Activated naive CD4-positive, alpha-beta T cell (primary cell): ENCODE data around the gene ATG4B.

Experiments used
- DNase-seq, 4 experiments: peaks; one replicate each; lab custom pipeline; 2025; lab: John Stamatoyannopoulos, UW

ATG4B gene

DNA sequence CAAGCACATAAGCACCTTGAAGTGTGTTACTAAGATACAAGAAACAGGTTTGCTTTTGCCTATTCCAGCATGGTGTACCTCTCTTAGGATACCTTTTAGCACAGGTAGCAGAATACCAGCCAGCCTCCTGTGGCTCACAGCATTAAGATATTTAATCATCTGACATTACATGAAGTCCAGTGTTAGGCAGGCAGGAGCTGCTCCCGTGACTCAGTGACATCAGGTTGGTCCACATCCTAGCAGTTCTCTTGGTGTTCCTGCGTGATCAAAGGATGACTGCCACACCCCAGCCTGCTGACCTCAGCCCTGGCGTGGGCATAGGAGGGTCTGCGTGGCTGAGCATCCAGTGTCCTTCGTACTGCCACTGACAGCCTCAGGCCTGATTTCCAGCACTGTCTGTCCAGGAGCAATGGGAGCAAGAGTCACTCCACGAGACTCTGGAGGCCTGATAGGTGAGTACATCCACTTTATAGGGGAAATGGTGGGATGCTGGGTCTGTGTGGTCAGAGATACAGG, 52.8 kb downstream of the ATG4B start:
- no peak for DNase-seq

GRCh38 chr2:241692448-241692847, 55.0 kb downstream of the ATG4B start:
- no peak for DNase-seq

GRCh38 chr2:241695651-241696050, 58.2 kb downstream of the ATG4B start:
- DNase-seq, result no peak

GRCh38 chr2:241701149-241701398, 63.6 kb downstream of the ATG4B start:
- DNase-seq, result no peak

DNA sequence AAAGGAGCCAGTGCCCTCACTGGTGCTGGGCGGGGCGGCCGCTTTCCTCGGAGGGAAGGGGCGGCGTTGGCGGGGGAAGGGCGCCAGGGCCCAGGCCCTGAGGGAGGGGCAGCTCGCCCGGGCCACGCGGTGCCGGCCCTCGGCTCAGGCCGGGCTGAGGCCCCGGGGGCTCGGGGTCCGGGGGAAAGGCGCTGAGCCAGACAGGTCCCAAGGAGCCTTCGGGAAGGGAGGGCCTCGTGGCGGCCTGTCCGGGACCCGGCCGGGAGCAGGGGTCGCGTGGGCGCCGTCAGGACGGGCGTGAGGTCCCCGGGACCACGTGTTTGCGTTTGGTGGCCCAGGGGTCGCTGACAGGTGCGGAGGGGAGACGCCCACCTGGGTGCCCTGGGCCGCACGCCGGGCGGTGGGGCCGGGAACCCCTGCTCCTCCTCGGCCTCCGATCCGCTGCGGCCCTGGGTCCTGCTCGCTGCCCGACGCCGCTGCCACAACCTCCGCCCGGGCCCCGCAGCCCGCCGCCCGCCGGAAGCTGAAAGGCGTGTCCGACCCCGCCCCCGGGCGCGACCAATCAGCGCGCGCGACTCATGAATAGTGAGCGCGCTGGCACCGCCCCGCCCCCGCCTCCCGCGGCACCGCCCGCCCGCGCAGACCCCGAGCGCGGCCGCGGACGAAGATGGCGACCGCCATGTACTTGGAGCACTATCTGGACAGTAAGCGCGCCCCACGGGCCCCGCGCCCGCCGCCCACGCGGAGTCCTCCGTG, 64.1 kb downstream of the ATG4B start, which contains the start of gene ING5:
Gene ING5, plus strand, starts transcription at position 641 of the 756 bp plus-strand sequence. Its CDS starts 27 bp downstream, at position 668.
- peak; percentile 94 to 97 (median 96) for DNase-seq

- DNase-seq, result peak; percentile 79 to 85 (median 81)
These were observed 64.9 kb downstream of the ATG4B start for GRCh38 chr2:241702155-241703031.

DNA sequence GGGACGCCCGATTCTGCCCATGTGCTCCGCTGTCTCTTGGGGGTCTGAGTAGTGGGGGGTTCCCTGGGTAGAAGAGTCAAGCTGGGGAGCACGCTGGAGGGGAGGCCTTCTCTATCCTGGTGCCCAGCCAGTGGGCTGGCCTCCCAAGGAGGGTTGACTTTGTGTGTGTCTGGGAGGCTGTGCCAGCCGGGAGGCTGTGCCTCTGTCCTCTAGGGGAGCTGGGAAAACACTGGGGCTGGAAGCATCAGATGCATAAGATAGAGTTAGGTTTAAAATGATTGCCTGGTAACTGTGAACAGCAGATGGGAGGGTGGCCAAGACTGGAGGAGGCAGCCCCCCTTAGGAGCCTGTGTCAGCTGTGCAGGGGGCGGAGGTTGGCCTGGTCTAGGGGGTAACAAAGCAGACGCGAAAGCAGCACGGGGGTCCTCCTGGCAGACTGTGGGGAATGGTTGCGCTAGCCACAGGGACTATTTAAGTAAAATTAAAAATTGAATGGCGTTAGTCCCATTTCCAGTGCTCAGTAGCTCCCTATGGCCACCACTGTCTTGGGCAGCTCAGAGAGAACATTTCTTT, 65.6 kb downstream of the ATG4B start:
- DNase-seq, result no peak

GRCh38 chr2:241706537-241706936, 69.0 kb downstream of the ATG4B start:
- DNase-seq, result no peak

GRCh38 chr2:241708879-241709278, 71.4 kb downstream of the ATG4B start:
- DNase-seq, result no peak

GRCh38 chr2:241719093-241719492, 81.6 kb downstream of the ATG4B start:
- no peak for DNase-seq

DNA sequence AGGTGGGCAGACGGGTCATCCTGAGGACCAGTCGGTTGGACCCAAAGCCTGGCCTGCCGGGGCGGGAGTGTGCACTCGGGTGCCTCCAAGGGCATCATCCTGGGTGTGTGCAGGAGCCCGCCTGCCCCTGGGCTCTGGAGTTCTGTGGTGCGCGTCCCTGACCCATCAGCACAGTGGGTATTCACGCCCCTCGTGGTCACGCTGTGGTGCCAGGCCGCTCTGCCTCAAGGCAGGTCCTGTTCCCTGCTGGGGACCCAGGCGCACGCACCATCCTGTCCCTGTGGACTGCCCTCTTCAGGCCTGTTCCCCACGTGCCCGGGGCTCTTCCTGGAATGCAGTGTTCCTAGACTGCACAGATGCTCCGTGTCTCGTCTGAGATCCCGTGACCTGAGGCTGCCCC, 82.6 kb downstream of the ATG4B start:
- DNase-seq, result no peak

GRCh38 chr2:241720560-241720959, 83.1 kb downstream of the ATG4B start:
- no peak for DNase-seq

DNA sequence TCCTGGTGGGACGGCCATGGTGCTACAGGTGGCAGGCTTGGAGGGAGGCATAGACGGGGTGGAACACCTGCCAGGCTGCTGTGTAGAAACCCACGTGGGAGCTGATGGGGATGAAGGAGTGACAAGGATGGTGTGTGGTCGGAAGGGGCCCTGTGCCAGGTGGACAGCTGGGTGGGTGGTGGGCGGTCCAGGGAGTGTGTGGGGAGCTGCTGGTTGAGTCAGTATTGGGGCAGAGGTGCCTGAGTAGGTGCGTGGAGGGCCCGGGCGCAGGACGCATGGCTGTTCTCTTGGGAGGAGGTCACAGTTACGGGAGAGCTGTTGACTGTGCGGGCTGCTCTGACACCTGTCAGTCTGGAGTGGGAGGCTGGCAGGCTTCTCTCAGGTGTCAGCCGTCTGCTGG, 84.4 kb downstream of the ATG4B start:
- no peak for DNase-seq

DNA sequence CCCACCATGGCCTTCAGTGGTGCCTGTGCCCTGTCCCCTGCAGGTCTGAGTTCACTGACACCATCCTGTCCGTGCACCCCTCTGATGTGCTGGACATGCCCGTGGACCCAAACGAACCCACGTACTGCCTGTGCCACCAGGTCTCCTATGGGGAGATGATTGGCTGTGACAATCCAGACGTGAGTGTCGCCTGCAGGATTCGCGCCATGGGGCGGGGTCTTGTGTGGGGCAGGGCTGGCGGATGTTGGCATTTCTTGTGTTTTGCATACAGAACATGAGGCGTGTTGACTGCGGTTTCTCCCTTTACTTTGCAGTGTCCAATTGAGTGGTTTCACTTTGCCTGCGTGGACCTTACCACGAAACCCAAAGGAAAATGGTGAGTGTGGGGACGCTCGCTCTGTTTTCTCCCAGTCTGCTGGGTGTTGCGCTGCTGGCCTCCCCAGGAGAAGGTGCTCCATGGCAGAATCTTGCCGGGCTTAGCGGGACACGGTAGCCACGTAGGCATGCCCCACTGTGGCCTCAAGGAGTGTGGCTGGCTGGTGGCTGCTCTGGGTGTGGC, 85.5 kb downstream of the ATG4B start:
- DNase-seq, result no peak
